22Rv1 (cell line): ENCODE data around the gene PRSS53.

ENCODE experiments used
- ZFX ChIP-seq: fragments of 450-650 bp; IDR thresholded peaks from 2 replicates; pipeline ENCODE4 v1.6.1; 2017; ENCODE audit warnings: antibody characterized with exemption, borderline replicate concordance
- TF ChIP-seq, protein P1 (sequence below): fragments of 450-650 bp; IDR thresholded peaks from 2 replicates; pipeline ENCODE4 v1.5.1; 2017; ENCODE audit warnings: mild to moderate bottlenecking

GRCh38 chr16:31087481-31087880 lies 1.3 kb downstream of the PRSS53 start:
- TF ChIP-seq, protein P1, sequence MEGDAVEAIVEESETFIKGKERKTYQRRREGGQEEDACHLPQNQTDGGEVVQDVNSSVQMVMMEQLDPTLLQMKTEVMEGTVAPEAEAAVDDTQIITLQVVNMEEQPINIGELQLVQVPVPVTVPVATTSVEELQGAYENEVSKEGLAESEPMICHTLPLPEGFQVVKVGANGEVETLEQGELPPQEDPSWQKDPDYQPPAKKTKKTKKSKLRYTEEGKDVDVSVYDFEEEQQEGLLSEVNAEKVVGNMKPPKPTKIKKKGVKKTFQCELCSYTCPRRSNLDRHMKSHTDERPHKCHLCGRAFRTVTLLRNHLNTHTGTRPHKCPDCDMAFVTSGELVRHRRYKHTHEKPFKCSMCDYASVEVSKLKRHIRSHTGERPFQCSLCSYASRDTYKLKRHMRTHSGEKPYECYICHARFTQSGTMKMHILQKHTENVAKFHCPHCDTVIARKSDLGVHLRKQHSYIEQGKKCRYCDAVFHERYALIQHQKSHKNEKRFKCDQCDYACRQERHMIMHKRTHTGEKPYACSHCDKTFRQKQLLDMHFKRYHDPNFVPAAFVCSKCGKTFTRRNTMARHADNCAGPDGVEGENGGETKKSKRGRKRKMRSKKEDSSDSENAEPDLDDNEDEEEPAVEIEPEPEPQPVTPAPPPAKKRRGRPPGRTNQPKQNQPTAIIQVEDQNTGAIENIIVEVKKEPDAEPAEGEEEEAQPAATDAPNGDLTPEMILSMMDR = no peak
- TF ChIP-seq ZFX = no peak
